OCI-LY7 (cell line): ENCODE measurements around the gene HIP1.

ENCODE experiments used
- EZH2phosphoT487 ChIP-seq: fragments of 200-600 bp; sonication (generic); IDR thresholded peaks from 2 replicates; pipeline ENCODE4 v1.6.1; 2018; ENCODE audit warnings: low read depth, borderline replicate concordance, mild to moderate bottlenecking, mixed run types, antibody characterized with exemption, low read length, moderate library complexity, mixed read lengths
- TF ChIP-seq, protein P1 (sequence below): fragments of 200-600 bp; sonication (generic); conservative IDR thresholded peaks from 2 replicates; pipeline ENCODE4 v1.5.1; 2014; ENCODE audit warnings: mild to moderate bottlenecking, antibody characterized with exemption, low read length, moderate library complexity, mixed read lengths

- TF ChIP-seq, protein P1, sequence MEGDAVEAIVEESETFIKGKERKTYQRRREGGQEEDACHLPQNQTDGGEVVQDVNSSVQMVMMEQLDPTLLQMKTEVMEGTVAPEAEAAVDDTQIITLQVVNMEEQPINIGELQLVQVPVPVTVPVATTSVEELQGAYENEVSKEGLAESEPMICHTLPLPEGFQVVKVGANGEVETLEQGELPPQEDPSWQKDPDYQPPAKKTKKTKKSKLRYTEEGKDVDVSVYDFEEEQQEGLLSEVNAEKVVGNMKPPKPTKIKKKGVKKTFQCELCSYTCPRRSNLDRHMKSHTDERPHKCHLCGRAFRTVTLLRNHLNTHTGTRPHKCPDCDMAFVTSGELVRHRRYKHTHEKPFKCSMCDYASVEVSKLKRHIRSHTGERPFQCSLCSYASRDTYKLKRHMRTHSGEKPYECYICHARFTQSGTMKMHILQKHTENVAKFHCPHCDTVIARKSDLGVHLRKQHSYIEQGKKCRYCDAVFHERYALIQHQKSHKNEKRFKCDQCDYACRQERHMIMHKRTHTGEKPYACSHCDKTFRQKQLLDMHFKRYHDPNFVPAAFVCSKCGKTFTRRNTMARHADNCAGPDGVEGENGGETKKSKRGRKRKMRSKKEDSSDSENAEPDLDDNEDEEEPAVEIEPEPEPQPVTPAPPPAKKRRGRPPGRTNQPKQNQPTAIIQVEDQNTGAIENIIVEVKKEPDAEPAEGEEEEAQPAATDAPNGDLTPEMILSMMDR: peak; percentile 46
- TF ChIP-seq EZH2phosphoT487: no peak
Measured at GRCh38 chr7:75690121-75690523, 48.6 kb downstream of the HIP1 start.
